KOPT-K1 (cell line): ENCODE results near the gene ZNF516.

Experiments
- H3K27ac ChIP-seq: fragments of 200-600 bp; sonication (generic); 2 replicates; pipeline ENCODE4 v1.5.1; 2016; ENCODE audit warnings: antibody characterized with exemption, mild to moderate bottlenecking, low read depth, low read length; ENCODE audit not compliant: poor library complexity, severe bottlenecking
- H3K36me3 ChIP-seq: fragments of 200-600 bp; sonication (generic); 2 replicates; pipeline ENCODE4 v1.5.1; 2017; ENCODE audit warnings: antibody characterized with exemption, mild to moderate bottlenecking, low read length, moderate library complexity; ENCODE audit not compliant: insufficient read depth
- H3K9me3 ChIP-seq: fragments of 200-600 bp; sonication (generic); 2 replicates; pipeline ENCODE4 v1.5.1; 2017; ENCODE audit warnings: antibody characterized with exemption, low read length, mild to moderate bottlenecking; ENCODE audit not compliant: insufficient read depth, poor library complexity, severe bottlenecking

The ZNF516 gene

GRCh38 chr18:76422838-76423237, 72.2 kb downstream of the ZNF516 start:
- Histone ChIP-seq H3K27ac (no peak overlapping the region), H3K9me3 (no peaks in the 10 kb centered on the region), H3K36me3 (no peaks in the 10 kb centered on the region)

GRCh38 chr18:76422121-76422520, 72.9 kb downstream of the ZNF516 start:
- no peaks in the 10 kb centered on the region for H3K36me3 ChIP-seq
- no peaks in the 10 kb centered on the region for H3K9me3 ChIP-seq
- H3K27ac ChIP-seq: no peak overlapping the region

- Histone ChIP-seq H3K36me3 (no peaks in the 10 kb centered on the region), H3K27ac (no peak overlapping the region), H3K9me3 (no peaks in the 10 kb centered on the region)
Observed at GRCh38 chr18:76421685-76422078, 73.4 kb downstream of the ZNF516 start.

- no peaks in the 10 kb centered on the region for H3K9me3 ChIP-seq
- no peak overlapping the region for H3K27ac ChIP-seq
- H3K36me3 ChIP-seq: no peaks in the 10 kb centered on the region
Observed at GRCh38 chr18:76420898-76421684, 74.0 kb downstream of the ZNF516 start.

GRCh38 chr18:76419811-76420210, 75.2 kb downstream of the ZNF516 start:
- Histone ChIP-seq H3K36me3 (no peaks in the 10 kb centered on the region), H3K27ac (no peak overlapping the region), H3K9me3 (no peaks in the 10 kb centered on the region)

- no peak overlapping the region for H3K27ac ChIP-seq
- H3K9me3 ChIP-seq: no peaks in the 10 kb centered on the region
- no peaks in the 10 kb centered on the region for H3K36me3 ChIP-seq
Observed at GRCh38 chr18:76416911-76417310, 78.1 kb downstream of the ZNF516 start.

GRCh38 chr18:76414936-76415621, 80.0 kb downstream of the ZNF516 start:
- Histone ChIP-seq H3K36me3 (no peaks in the 10 kb centered on the region), H3K9me3 (no peaks in the 10 kb centered on the region), H3K27ac (no peak overlapping the region)

GRCh38 chr18:76412818-76413565, 82.0 kb downstream of the ZNF516 start:
- H3K27ac ChIP-seq: no peak overlapping the region
- no peaks in the 10 kb centered on the region for H3K9me3 ChIP-seq
- no peaks in the 10 kb centered on the region for H3K36me3 ChIP-seq

- Histone ChIP-seq H3K27ac (no peak overlapping the region), H3K36me3 (no peaks in the 10 kb centered on the region), H3K9me3 (no peaks in the 10 kb centered on the region)
Observed at GRCh38 chr18:76412010-76412817, 82.8 kb downstream of the ZNF516 start.

GRCh38 chr18:76410660-76411417, 84.2 kb downstream of the ZNF516 start:
- H3K36me3 ChIP-seq: no peaks in the 10 kb centered on the region
- no peaks in the 10 kb centered on the region for H3K9me3 ChIP-seq
- no peak overlapping the region for H3K27ac ChIP-seq

- no peaks in the 10 kb centered on the region for H3K36me3 ChIP-seq
- H3K27ac ChIP-seq: no peak overlapping the region
- H3K9me3 ChIP-seq: no peaks in the 10 kb centered on the region
Observed at GRCh38 chr18:76410033-76410432, 85.0 kb downstream of the ZNF516 start.

- no peaks in the 10 kb centered on the region for H3K9me3 ChIP-seq
- no peak overlapping the region for H3K27ac ChIP-seq
- no peaks in the 10 kb centered on the region for H3K36me3 ChIP-seq
Observed at GRCh38 chr18:76408480-76409067, 86.5 kb downstream of the ZNF516 start.

- H3K9me3 ChIP-seq: no peaks in the 10 kb centered on the region
- no peaks in the 10 kb centered on the region for H3K36me3 ChIP-seq
- H3K27ac ChIP-seq: no peak overlapping the region
Observed at GRCh38 chr18:76407681-76408080, 87.4 kb downstream of the ZNF516 start.

GRCh38 chr18:76406791-76407190, 88.3 kb downstream of the ZNF516 start:
- Histone ChIP-seq H3K27ac (no peak overlapping the region), H3K36me3 (no peaks in the 10 kb centered on the region)

More at GRCh38 chr18:76406791-76407190, 88.3 kb downstream of the ZNF516 start:
- no peaks in the 10 kb centered on the region for H3K9me3 ChIP-seq
